NB4 (cell line): Measurements from ENCODE around the gene BATF2.

Experiments used
- DNase-seq: peaks from one replicate; pipeline ENCODE4 v3.0.0; 2010; ENCODE audit warnings: low read depth
- H3K4me3 ChIP-seq: one replicate; pipeline ENCODE4 v1.5.1; 2011; ENCODE audit warnings: mild to moderate bottlenecking, low read depth, low read length, moderate library complexity
- CTCF ChIP-seq: IDR thresholded peaks from one replicate; pipeline ENCODE4 v1.5.1; 2012; ENCODE audit warnings: low read depth, low read length
- MAX ChIP-seq: IDR thresholded peaks from 2 replicates; pipeline ENCODE4 v1.6.1; 2011; ENCODE audit warnings: low read depth, low read length
- MYC ChIP-seq: IDR thresholded peaks from 2 replicates; pipeline ENCODE4 v1.6.1; 2011; ENCODE audit warnings: low read depth, low read length
- POLR2A ChIP-seq: IDR thresholded peaks from 2 replicates; pipeline ENCODE4 v1.6.1; 2011; ENCODE audit warnings: mild to moderate bottlenecking; ENCODE audit not compliant: insufficient read length; ENCODE audit errors: extremely low read depth

Gene BATF2

GRCh38 chr11:65040847-65041622 is 44.3 kb upstream of the BATF2 start, which contains the start of gene SAC3D1:
Gene SAC3D1, plus strand, starts transcription at chr11:65041210. Its CDS starts 83 bp downstream, at chr11:65041293.
- TF ChIP-seq MYC (peak; percentile 64), MAX (peak; percentile 67), POLR2A (peak; percentile 42), CTCF (no peak)
- DNase-seq, result peak; percentile 100
- peak within 1 kb of the TSS; percentile 81 for H3K4me3 ChIP-seq

DNA sequence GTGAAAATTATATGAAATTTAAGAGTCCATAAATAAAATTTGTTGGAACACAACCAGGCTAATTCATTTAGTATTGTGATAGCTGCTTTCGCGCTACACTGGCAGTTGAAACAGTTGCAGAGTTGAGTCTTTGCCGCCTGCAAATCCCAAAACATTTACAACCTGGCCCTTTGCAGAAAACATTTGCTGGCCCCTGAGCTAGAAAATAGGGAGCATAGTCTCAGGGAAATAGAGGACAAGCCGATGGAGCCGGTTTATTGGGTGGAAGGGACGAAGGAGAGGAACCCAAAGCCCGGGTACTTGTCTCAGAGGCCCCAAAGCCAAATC is 43.7 kb upstream of the BATF2 start:
- DNase-seq, result no peak
- H3K4me3 ChIP-seq, result peak overlapping the region; percentile 81
- TF ChIP-seq POLR2A, result peak; percentile 51
- no peak for TF ChIP-seq MAX

- TF ChIP-seq POLR2A (no peak), CTCF (no peak), MYC (no peak), MAX (no peak)
- DNase-seq, result no peak
These were observed 40.2 kb upstream of the BATF2 start for GRCh38 chr11:65036931-65037330.

DNA sequence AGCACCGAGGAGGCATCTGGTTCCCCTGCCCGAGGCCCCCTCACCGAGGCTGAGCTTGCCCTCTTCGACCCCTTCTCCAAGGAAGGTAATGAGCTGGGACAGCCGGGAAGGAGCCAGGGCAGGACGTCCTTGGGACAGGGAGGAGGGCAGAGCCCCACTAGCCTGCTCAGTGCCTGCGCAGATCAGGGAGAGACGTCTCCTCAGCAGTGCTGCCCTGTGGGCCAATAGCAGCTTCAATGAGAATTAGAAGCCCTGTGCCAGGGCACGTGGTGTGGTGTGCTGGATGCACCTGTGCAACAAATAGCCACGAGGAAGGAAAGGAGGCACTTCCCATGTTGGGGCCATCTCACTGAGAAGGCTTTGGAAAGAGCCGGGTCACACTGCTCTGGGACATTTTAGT is 38.8 kb upstream of the BATF2 start:
- no peak overlapping the region for H3K4me3 ChIP-seq
- no peak for DNase-seq
- TF ChIP-seq CTCF (no peak), POLR2A (no peak), MAX (no peak), MYC (no peak)

More at GRCh38 chr11:65036931-65037330, 40.2 kb upstream of the BATF2 start:
- H3K4me3 ChIP-seq, result no peak overlapping the region

DNA sequence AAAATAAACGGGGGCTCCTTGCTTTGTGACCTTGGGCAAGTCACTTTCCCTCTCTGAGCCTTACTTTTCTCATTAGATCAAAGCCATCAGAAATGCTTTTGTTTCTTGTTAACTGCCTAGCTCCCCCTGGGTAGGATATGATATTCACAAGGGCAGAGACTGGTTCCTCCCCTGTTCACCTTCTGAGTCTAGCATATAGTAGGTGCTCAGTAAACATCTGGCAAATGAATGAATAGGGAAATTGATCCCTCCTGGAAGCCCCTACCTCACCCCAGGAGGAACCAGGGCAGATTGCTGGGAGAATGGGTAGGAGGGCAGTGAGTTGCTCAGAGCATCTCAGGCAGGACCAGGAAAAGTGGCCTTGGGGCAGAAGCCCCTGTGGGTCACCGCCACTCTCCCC is 37.7 kb upstream of the BATF2 start:
- no peak for DNase-seq

More for the DNA sequence above, 37.7 kb upstream of the BATF2 start:
- TF ChIP-seq POLR2A, result no peak
- no peak for TF ChIP-seq MAX
- no peak for TF ChIP-seq CTCF
- TF ChIP-seq MYC, result no peak
- no peak overlapping the region for H3K4me3 ChIP-seq
